HG03342 (cell line): Measurements from ENCODE around the gene ECHS1.
"Not testable (repeated sequence)": the region's sequence is repeated elsewhere in the genome, so short reads cannot be mapped to it uniquely, and the experiment has no call there.

ENCODE experiments used
- ATAC-seq: cut with Tn5 transposase; IDR thresholded peaks from one replicate; pipeline ENCODE4 v1.9.1; 2021; ENCODE audit warnings: mild to moderate bottlenecking, moderate library complexity; ENCODE audit not compliant: unreplicated experiment

The ECHS1 gene

GRCh38 chr10:133379152-133379800 lies 6.1 kb upstream of the ECHS1 start, which contains the start of gene PAOX:
TSS of gene PAOX (plus strand) at chr10:133379262. CDS start at chr10:133379317, 55 bp downstream.
- peak; percentile 58 for ATAC-seq

- ATAC-seq: peak; percentile 27
Measured at GRCh38 chr10:133378251-133379096, 5.3 kb upstream of the ECHS1 start.

DNA sequence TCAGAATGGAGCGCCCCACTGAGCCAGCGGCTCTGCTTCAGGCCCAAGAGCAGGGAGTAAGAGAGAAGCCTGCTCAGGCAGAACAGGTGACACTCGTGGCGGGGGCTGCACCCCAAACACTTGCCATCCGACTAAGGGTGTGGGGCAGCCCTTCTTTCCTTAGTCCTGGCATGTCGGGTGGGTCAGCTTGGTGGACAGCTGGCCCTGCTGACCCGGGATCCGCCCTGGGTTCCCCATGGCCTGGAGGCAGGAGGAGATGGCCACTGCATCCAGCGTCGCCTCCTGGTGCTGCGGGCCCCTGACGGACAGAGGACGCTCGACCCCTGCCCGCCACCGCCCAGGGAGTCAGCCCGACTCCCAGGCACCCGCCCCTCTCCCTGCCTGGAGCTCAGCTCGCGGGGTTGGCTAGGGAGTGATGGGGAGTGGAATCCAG lies 4.7 kb upstream of the ECHS1 start:
- no peak for ATAC-seq

- no peak for ATAC-seq
Measured at GRCh38 chr10:133377025-133377817, 4.1 kb upstream of the ECHS1 start.

DNA sequence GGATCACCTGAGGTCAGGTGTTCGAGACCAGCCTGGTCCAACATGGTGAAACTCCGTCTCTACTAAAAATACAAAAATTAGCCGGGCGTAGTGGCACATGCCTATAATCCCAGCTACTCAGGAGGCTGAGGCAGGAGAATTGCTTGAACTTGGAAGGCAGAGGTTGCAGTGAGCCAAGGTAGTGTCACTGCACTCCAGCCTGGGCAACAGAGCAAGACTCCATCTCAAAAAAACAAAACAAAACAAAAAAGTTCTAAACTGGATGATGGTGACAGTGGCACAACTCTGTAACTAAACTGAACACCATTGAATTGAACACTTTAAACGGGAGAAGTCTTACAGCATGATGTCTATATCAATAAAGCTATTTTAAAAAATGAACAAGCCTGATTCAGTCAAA lies 3.0 kb upstream of the ECHS1 start:
- not testable (repeated sequence) for ATAC-seq

GRCh38 chr10:133375357-133376115 lies 2.4 kb upstream of the ECHS1 start:
- no peak for ATAC-seq

- no peak for ATAC-seq
Measured at GRCh38 chr10:133372507-133372906, 647 bp downstream of the ECHS1 start.

DNA sequence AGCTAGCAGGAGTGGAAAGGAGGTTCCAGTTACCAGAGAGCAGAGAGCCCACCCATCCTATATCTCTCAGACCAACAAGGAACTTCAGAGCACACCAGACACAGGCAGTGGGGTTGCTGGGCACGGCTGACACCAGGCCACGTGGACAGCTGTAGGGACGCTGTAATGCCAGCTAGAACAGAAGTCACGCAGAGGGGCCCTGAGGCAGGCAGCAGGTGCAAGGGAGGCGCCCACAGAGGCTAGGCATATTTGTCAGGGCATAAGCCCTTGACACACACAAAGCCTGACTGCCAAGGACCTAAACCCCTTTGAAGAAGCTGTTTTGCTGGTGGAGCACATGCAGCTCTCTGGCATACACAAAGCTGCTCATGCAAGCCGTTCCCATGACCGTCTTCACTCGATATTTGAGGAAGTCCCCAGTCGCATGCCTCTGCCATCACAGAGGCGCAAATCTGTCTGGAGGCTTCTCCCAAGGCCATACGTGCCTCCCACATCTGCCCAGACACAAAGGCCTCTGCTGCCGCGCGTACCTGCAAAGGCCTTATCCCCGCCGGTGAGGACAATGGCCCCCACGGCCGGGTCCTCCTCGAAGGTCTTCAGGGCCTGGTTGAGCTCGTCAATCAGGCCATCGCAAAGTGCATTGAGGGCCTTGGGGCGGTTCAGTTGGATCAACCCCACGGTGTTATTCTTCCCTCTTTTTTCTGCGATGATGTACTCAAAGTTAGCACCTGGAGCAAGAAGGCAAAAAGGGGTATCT lies 2.9 kb downstream of the ECHS1 start:
- no peak for ATAC-seq

- ATAC-seq: no peak
Measured at GRCh38 chr10:133368153-133368552, 5.0 kb downstream of the ECHS1 start.

DNA sequence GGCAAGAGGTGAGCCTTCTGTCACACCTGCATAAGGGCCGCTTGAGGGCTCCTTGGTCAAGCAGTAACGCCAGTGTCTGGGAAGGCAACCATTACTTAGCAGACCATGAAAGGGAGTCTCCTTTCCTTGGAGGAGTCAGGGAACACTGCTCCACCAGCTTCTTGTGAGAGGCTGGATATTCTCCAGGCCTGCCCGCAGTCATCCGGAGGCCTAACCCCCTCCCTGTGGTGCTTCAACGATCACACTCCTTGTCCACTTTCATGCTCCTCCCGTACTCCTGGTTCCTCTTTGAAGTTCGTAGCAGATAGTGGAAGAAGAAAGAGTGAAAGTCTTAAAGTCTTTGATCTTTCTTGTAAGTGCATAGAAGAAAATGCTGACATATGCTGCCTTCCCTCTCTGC lies 5.7 kb downstream of the ECHS1 start:
- ATAC-seq: not testable (repeated sequence)

- ATAC-seq: no peak
Measured at GRCh38 chr10:133366751-133367150, 6.4 kb downstream of the ECHS1 start.

DNA sequence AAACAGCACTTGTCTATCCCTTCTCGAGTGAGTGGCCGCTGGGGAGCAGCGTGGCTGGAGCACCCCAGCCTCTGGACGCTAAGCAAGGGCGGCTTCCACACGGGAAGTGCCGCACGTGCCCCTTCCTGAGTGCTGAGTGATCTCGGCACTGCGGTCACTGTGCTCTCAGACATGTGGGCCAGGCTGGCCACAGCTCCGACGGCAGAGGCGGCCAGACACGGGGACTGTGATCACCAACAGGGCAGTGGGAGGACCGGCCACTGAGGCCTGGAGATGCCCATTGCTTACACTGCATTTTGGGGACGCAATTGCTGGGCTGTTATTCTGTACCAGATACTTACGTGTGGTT lies 7.0 kb downstream of the ECHS1 start:
- ATAC-seq: no peak

- no peak for ATAC-seq
Measured at GRCh38 chr10:133365461-133366129, 7.6 kb downstream of the ECHS1 start.

GRCh38 chr10:133364645-133365431 lies 8.3 kb downstream of the ECHS1 start:
- ATAC-seq: no peak

DNA sequence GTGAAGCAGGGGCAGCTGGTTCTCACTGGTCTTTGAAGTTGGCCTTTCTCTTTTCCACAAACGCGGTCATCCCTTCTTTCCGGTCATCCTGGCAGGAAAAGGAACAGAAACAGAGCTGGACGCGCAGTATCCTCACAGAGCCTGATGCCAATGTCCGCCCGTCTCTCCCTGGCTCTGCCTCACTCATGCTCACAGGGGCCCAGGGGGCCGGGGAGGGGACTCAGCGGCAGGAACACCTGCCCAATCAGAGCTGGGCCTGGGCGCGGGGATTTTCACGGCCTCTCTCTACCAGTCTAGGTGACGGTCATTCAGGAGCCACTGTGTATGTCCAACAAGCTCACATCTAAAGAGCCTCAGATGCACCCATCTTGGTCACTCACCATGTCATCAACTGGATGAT lies 10.3 kb downstream of the ECHS1 start:
- ATAC-seq: no peak

- ATAC-seq: no peak
Measured at GRCh38 chr10:133361773-133362441, 11.2 kb downstream of the ECHS1 start.

- ATAC-seq: no peak
Measured at GRCh38 chr10:133361227-133361626, 11.9 kb downstream of the ECHS1 start.

DNA sequence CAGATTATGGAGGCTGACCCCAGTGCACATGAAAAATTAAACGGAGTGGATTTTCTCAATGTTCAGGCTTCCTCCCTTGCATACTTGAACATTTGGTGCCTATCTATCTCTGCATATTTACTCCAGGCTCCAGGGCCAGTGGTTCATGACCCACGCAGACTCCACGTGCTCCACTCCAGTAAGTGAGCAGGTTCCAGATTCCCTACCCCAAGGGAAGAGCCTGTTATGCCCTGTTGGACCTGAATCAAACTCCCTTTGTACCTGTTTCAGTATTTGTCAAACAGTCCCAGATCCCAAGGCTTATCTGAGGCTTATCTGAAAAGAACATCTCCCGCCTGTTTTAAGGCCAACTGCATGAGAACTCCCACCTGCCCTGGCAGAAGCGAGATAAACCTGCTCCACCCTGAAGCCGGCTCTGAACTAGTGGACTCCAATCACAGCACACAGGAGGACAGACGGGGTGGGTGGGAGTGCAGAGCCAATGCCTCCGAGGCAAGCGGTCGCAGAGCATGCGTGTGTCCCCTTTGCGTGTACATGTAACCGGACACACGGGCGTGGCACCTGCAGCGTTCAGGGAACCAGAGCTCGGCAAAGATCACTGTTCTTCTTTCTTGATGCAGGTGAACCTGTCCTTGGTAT lies 13.1 kb downstream of the ECHS1 start:
- ATAC-seq: no peak
